ENCODE data around the gene LHX6.

Gene LHX6

GRCh38 chr9:122228568-122229484 is at the start of gene LHX6:
Gene LHX6 (minus strand): TSS chr9:122228957. CDS start chr9:122228740, 217 bp downstream.
- no peak for DNase-seq (ENCODE audit: low read depth in 2 of 2)

- DNase-seq (ENCODE audit: low read depth in 2 of 2): no peak
Measured at GRCh38 chr9:122277285-122277897, 48.6 kb upstream of the LHX6 start.

DNA sequence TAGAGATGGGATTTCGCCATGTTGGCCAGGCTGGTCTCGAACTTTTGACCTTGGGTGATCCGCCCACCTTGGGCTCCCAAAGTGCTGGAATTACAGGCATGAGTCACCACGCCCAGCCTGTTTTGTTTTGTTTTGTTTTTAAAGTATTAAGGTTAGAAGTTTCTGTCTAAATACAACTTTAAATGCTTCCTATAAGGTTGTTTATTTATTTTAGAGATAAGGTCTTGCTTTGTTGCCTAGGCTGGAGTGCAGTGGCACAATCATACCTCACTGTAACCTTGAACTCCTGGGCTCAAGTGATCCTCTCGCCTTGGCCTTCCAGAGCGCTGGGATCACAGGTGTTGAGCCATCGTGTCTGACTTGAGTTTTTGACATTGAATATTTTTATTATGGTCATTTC is 47.3 kb upstream of the LHX6 start:
- no peak for DNase-seq (ENCODE audit: low read depth in 2 of 2)

DNA sequence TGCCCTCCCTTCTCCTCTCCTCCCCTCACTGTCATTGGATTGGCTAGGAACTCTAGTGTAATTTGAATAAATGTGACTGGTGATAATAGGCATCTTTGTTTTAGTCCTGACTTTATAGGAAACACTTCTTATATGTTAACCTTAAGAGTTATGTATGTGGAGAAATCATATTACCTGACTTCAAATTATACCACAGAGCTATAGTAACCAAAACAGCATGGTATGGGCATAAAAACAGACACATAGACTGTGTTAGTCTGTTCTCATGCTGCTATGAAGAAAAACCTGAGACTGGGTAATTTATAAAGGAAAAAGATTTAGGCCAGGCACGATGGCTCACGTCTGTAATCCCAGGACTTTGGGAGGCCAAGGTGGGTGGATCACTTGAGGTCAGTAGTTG is 45.3 kb upstream of the LHX6 start:
- no peak for DNase-seq (ENCODE audit: low read depth in 2 of 2)

DNA sequence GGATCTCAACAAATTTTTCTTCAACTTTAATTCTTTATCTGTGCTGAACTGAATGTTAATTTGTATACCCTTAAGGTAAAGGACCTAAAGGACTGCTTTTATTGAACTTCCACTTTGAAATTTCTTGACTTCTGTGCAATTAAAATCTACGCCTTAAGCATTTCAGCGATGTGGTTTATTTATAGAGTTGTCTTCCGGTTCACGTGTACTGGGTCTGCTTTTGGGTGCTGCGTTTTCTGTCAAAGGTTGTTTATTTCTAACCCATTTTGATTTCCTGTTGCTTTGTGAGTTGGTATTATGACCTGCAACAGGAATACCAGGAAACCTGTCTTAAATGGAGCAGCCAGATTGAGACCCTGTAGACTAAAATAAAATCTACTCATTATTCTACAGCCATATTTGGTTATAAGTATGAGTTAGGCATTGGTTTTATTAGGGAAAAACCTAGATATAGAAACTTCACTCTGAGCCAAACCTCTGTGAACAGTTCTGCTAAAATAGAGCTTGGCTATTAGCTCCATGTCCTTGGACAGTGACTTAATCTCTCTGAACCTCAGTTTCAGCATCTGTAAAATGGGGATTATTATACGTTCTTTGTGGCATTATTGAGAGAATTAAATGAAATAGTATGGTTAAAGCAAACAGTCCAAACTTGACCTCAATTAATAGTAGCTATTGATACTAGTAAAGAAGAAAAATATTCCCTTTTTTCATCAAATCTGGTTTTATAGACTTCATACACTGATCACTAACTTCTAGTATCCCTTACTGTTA is 39.5 kb upstream of the LHX6 start:
- DNase-seq (ENCODE audit: low read depth in 2 of 2): no peak

DNA sequence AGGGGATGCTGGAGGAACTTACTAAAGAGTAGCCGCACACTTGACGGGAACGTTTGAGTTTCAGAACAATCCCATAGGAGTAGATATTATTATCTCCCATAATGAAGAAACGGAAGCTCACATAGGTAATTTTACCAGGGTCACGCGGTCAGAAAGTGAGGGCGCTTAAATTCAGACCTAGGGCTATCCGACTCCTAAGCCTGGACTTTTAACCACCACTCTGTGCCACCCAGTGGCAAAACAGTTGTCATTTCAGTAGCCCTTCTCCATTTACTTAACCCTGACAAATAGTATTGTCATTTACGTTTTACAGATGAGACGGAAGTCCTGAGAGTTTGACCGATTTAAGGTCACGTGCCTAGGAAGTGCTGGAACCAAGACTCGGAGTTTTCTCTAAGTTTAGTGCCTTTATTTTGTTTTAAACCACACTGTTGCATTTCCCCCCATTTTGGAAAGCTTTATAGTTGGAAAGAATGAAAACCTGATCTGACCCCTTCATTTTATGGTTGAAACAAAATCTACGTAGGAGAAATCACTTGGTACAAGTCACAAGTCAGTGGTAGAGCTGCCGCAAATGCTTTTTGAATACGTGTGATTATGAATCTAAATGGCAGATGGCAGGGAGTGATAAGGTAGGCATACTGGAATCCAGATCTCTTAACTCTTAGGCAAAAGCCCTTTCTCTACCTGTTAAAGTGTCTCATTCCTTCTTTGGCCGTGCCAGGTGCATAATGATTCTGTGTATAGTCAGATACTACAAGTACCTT is 36.6 kb upstream of the LHX6 start:
- peak in 1 of 2 donors; percentile 10 for DNase-seq (ENCODE audit: low read depth in 2 of 2)

GRCh38 chr9:122264360-122265148 is 35.8 kb upstream of the LHX6 start, which contains the start of the genes MRRF and RBM18:
Gene MRRF (plus strand): TSS chr9:122264882. CDS start chr9:122270892, 6,010 bp downstream.
Gene RBM18 (minus strand): TSS chr9:122264840. CDS start chr9:122261492, 3,348 bp downstream.
- DNase-seq (ENCODE audit: low read depth in 2 of 2): peak; percentile 76 to 82

GRCh38 chr9:122263699-122264349 is 35.1 kb upstream of the LHX6 start:
- no peak for DNase-seq (ENCODE audit: low read depth in 2 of 2)

- no peak for DNase-seq (ENCODE audit: low read depth in 2 of 2)
Measured at GRCh38 chr9:122262073-122262472, 33.3 kb upstream of the LHX6 start.

GRCh38 chr9:122261469-122261881 is 32.7 kb upstream of the LHX6 start:
- DNase-seq (ENCODE audit: low read depth in 2 of 2): no peak

- DNase-seq (ENCODE audit: low read depth in 2 of 2): no peak
Measured at GRCh38 chr9:122258886-122259415, 30.2 kb upstream of the LHX6 start.

DNA sequence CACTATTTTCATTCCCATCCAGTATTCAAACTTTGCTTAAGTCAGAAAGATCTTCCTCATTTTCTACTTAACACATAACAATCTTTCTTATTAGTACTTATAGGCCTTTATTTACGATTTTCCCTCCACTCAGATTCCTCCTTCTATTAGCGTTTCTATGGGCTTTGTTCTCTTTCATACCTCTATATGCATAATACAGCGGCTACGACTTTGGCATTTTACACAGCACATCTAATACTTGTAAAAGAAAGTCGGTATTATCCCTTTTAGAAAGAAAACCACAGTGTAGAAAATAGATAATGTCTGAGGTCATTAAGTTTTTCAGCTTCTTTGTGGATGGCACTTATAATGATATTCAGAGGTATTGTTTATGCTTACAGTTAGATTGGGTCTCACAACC is 27.4 kb upstream of the LHX6 start:
- DNase-seq (ENCODE audit: low read depth in 2 of 2): no peak

DNA sequence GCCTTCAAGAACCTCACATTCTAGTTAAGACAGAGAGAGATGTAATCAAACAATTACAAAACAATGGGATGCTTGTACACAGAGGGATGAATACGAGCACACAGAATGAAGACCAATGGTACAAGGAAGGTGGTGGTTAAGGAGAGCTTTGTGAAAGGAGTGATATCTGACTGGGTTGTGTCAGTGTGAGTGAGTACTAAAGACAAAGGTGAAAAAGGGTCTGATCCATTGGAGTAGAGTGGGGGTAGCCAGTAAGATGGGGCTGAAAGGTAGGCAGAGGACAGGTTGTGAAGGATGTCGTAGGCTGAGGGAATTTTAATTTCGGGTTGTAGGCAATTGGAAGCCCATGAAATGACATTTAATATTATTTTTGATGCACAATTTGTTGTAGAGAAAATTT is 26.0 kb upstream of the LHX6 start:
- DNase-seq (ENCODE audit: low read depth in 2 of 2): no peak

DNA sequence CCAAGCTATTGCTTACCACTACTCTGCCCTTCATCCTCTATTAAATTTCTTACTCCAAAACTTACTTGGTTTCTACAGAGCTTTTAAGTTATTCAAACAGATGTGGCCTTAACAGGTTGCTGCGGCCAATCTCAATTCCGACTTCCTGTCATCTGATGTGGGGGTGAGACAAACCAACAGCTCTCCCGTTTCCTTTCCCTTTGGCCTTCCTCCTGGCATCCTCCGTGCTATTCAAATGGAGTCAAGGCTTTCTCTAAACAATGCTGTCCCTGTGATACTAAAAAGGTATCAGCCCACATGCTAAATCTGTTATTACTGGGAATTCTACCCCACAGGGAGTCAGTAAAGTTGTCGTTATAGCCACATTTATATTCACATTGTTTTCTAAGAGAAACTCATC is 24.0 kb upstream of the LHX6 start:
- no peak for DNase-seq (ENCODE audit: low read depth in 2 of 2)

DNA sequence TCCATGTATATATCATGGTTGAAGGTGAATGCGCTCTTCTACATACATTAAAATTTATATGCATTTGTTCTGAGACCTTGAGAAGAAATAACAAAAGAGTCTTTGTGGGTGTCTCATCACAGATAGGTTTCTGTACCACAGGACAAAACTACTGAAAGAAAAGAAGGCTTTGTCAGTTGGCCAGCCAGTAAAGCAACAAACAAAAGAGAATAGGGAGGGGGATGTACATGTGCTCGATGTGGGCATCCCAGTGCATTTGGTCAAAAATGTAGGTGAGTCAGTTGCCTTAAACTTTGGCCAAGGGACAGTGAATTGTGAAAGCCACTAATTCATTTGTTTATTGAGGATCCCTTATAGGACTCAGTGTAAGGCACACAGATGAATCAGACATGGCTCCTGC is 22.6 kb upstream of the LHX6 start:
- no peak for DNase-seq (ENCODE audit: low read depth in 2 of 2)

DNA sequence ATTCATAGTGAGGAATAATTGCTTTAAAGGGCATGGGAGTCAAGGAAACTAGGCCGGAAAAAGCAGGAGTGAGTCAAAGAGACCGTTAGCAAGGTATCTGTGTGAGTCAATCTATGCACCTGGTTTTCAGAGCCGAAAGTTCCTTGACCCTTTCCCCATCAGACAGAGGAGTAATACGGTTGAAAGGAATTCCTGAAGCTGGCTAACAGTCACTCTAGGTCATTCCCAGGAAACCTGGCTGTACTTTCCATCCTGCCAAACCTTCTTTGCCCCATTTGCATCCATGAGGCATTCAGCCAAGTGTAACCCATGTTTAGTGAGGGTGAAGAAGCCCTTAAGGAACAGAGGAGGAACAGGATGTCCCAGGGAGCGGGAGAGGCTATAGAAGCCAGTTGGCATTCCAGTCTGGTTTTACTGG is 19.7 kb upstream of the LHX6 start:
- no peak for DNase-seq (ENCODE audit: low read depth in 2 of 2)

GRCh38 chr9:122246666-122247065 is 17.9 kb upstream of the LHX6 start:
- no peak for DNase-seq (ENCODE audit: low read depth in 2 of 2)

DNA sequence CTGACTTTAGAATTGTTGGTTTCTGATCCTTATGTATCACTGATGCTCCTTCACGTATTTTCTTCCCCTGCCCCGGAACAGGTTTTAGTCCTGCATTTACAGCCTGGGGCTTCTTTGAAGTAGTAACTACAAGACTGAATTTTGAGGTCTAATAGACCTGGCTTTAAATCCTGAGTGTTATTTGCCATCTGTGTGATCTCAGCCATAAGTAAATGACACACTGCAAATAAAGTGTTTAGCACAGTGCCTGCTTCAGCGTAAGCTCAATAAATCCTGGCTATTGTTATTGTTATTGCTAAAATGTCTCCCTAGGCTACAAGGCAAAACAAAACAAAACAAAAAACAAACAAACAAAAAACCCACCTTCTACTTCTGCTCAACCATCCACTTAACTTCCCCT is 15.6 kb upstream of the LHX6 start:
- no peak for DNase-seq (ENCODE audit: low read depth in 2 of 2)

- no peak for DNase-seq (ENCODE audit: low read depth in 2 of 2)
Measured at GRCh38 chr9:122239722-122240121, 11.0 kb upstream of the LHX6 start.

GRCh38 chr9:122236681-122237080 is 7.9 kb upstream of the LHX6 start:
- no peak for DNase-seq (ENCODE audit: low read depth in 2 of 2)

All from activated CD8-positive, alpha-beta memory T cell treated with anti-CD3 and anti-CD28 coated beads for 4 hours (primary cell).